NB4 (cell line): ENCODE data around the gene GPC5.
"Not testable (repeated sequence)": the region's sequence is repeated elsewhere in the genome, so short reads cannot be mapped to it uniquely, and the experiment has no call there.

Experiments
- DNase-seq: peaks from one replicate; pipeline ENCODE4 v3.0.0; 2010; ENCODE audit warnings: low read depth
- H3K4me3 ChIP-seq: one replicate; pipeline ENCODE4 v1.5.1; 2011; ENCODE audit warnings: mild to moderate bottlenecking, low read depth, low read length, moderate library complexity
- CTCF ChIP-seq: IDR thresholded peaks from one replicate; pipeline ENCODE4 v1.5.1; 2012; ENCODE audit warnings: low read depth, low read length
- MAX ChIP-seq: IDR thresholded peaks from 2 replicates; pipeline ENCODE4 v1.6.1; 2011; ENCODE audit warnings: low read depth, low read length
- MYC ChIP-seq: IDR thresholded peaks from 2 replicates; pipeline ENCODE4 v1.6.1; 2011; ENCODE audit warnings: low read depth, low read length
- POLR2A ChIP-seq: IDR thresholded peaks from 2 replicates; pipeline ENCODE4 v1.6.1; 2011; ENCODE audit warnings: mild to moderate bottlenecking; ENCODE audit not compliant: insufficient read length; ENCODE audit errors: extremely low read depth

GPC5 gene

GRCh38 chr13:91398413-91399188 lies at the start of gene GPC5:
TSS of gene GPC5 (plus strand) at chr13:91398621.
- peak; percentile 75 for DNase-seq
- no peak within 1 kb of the TSS for H3K4me3 ChIP-seq
- TF ChIP-seq MYC: no peak

GRCh38 chr13:91348906-91349435 lies 49.5 kb upstream of the GPC5 start:
- TF ChIP-seq MAX (peak; percentile 90), MYC (peak; percentile 100), CTCF (peak; percentile 81), POLR2A (peak; percentile 57)
- peak overlapping the region; percentile 83 for H3K4me3 ChIP-seq
- peak; percentile 92 for DNase-seq

GRCh38 chr13:91349992-91350911 lies 48.2 kb upstream of the GPC5 start:
- peak overlapping the region; percentile 83 for H3K4me3 ChIP-seq
- no peak for DNase-seq
- TF ChIP-seq MYC (peak; percentile 42; the same call in 1 of the 2 replicates), CTCF (no peak), MAX (peak; percentile 68), POLR2A (no peak)

GRCh38 chr13:91351123-91351522 lies 47.3 kb upstream of the GPC5 start:
- H3K4me3 ChIP-seq: peak overlapping the region; percentile 83
- TF ChIP-seq POLR2A (no peak), CTCF (no peak), MYC (no peak), MAX (no peak)
- no peak for DNase-seq

GRCh38 chr13:91351980-91352379 lies 46.4 kb upstream of the GPC5 start:
- DNase-seq: no peak
- peak overlapping the region; percentile 83 for H3K4me3 ChIP-seq
- no peak for TF ChIP-seq MYC
- no peak for TF ChIP-seq MAX
- TF ChIP-seq POLR2A: no peak
- no peak for TF ChIP-seq CTCF

- peak overlapping the region; percentile 83 for H3K4me3 ChIP-seq
- DNase-seq: not testable (repeated sequence)
Observed at GRCh38 chr13:91352891-91353290, 45.5 kb upstream of the GPC5 start.
